Upper lobe of right lung (tissue), 1 donor: Measurements from ENCODE around the gene CC2D1A. TPM values are rescaled to one million over a fixed set of nuclear protein-coding genes. Genes with fewer than 3 reads are reported as not detected.
A peak's percentile ranks its signal among the peaks of the same experiment; 100 is the strongest.
"Not testable (repeated sequence)": the region's sequence is repeated elsewhere in the genome, so short reads cannot be mapped to it uniquely, and the experiment has no call there.

ENCODE experiments used
- ATAC-seq: fragments of 200-7000 bp; cut with Tn5 transposase; one replicate; pipeline ENCODE4 v1.9.1; 2020; ENCODE audit warnings: mild to moderate bottlenecking, moderate library complexity
- DNase-seq: peaks from one replicate; pipeline ENCODE4 v3.0.0-alpha.2; 2020
- H3K27ac ChIP-seq: fragments of 200-600 bp; one replicate; pipeline ENCODE4 v1.8.0; 2022
- H3K27me3 ChIP-seq: fragments of 200-600 bp; one replicate; pipeline ENCODE4 v1.8.0; 2022; ENCODE audit warnings: mild to moderate bottlenecking
- H3K36me3 ChIP-seq: fragments of 200-600 bp; one replicate; pipeline ENCODE4 v1.8.0; 2022
- H3K4me1 ChIP-seq: fragments of 200-600 bp; one replicate; pipeline ENCODE4 v1.8.0; 2022
- H3K4me3 ChIP-seq: fragments of 200-600 bp; one replicate; pipeline ENCODE4 v1.8.0; 2022; ENCODE audit warnings: mild to moderate bottlenecking
- H3K9me3 ChIP-seq: fragments of 200-600 bp; one replicate; pipeline ENCODE4 v1.8.0; 2022
- CTCF ChIP-seq: fragments of 200-600 bp; IDR thresholded peaks from one replicate; pipeline ENCODE4 v1.8.0; 2022; ENCODE audit warnings: antibody characterized with exemption
- intact Hi-C: fragments of 100-400 bp; cut with DNase I; formaldehyde crosslinking; loops from one replicate; pipeline ENCODE4 v1.11.0; 2022
- total RNA-seq: library from RNA; stranded (reverse); fragmentation: NEBNext Ultra II Directional; extraction: Animal tissue kit (Norgen Biotek cat#: 25700); gene quantifications from one replicate; pipeline ENCODE4 v1.2.1, GENCODE V29; 2021
- donor health status: DM: no; HTN: yes; CAD: no; lungs with severe emphysema.

CC2D1A gene
- total RNA-seq, 1 donor from 2014 or later, result 28.9 TPM

GRCh38 chr19:13920524-13920923 lies 14.5 kb downstream of the CC2D1A start:
- Histone ChIP-seq H3K9me3 (no peaks in the 10 kb centered on the region), H3K4me1 (no peaks in the 10 kb centered on the region), H3K36me3 (peaks cover 69% of the 10 kb centered on the region), H3K4me3 (no peak overlapping the region), H3K27ac (no peak overlapping the region), H3K27me3 (no peaks in the 10 kb centered on the region)
- intact Hi-C loops, result no loop called here
- no peak for TF ChIP-seq CTCF
- DNase-seq (no peak), ATAC-seq (no peak)

GRCh38 chr19:13920940-13921747 lies 15.1 kb downstream of the CC2D1A start:
- Histone ChIP-seq H3K27me3 (no peaks in the 10 kb centered on the region), H3K27ac (no peak overlapping the region), H3K36me3 (peaks cover 66% of the 10 kb centered on the region), H3K4me1 (no peaks in the 10 kb centered on the region), H3K9me3 (no peaks in the 10 kb centered on the region), H3K4me3 (no peak overlapping the region)
- ATAC-seq, result peak; percentile 63
- intact Hi-C loops, result no loop called here
- no peak for DNase-seq
- no peak for TF ChIP-seq CTCF

- intact Hi-C loops, DNase-seq, H3K27me3 ChIP-seq, H3K4me3 ChIP-seq, H3K4me1 ChIP-seq, ATAC-seq, H3K27ac ChIP-seq, H3K9me3 ChIP-seq: not testable (repeated sequence)
- H3K36me3 ChIP-seq, result peaks cover 66% of the 10 kb centered on the region
Measured at GRCh38 chr19:13922118-13922517, 16.1 kb downstream of the CC2D1A start.

- Histone ChIP-seq H3K4me3 (no peak overlapping the region), H3K27ac (no peak overlapping the region), H3K27me3 (no peaks in the 10 kb centered on the region), H3K9me3 (no peaks in the 10 kb centered on the region), H3K4me1 (peaks cover 3% of the 10 kb centered on the region), H3K36me3 (peaks cover 67% of the 10 kb centered on the region)
- DNase-seq (no peak), ATAC-seq (no peak)
- intact Hi-C loops, result no loop called here
- TF ChIP-seq CTCF, result no peak
Measured at GRCh38 chr19:13923194-13923987, 17.4 kb downstream of the CC2D1A start.

GRCh38 chr19:13926010-13926409 lies 20.0 kb downstream of the CC2D1A start:
- TF ChIP-seq CTCF, result no peak
- no peaks in the 10 kb centered on the region for H3K9me3 ChIP-seq

GRCh38 chr19:13926715-13927114 lies 20.7 kb downstream of the CC2D1A start:
- no peak for TF ChIP-seq CTCF
- Histone ChIP-seq H3K27ac (peak overlapping the region; percentile 55), H3K9me3 (no peaks in the 10 kb centered on the region), H3K27me3 (no peaks in the 10 kb centered on the region), H3K36me3 (peaks cover 45% of the 10 kb centered on the region), H3K4me3 (no peak overlapping the region), H3K4me1 (peaks cover 3% of the 10 kb centered on the region)
- peak; percentile 59 for ATAC-seq
- intact Hi-C loops, result no loop called here
- DNase-seq, result no peak

More at GRCh38 chr19:13926010-13926409, 20.0 kb downstream of the CC2D1A start:
- H3K27me3 ChIP-seq, result no peaks in the 10 kb centered on the region
- DNase-seq, result no peak
- ATAC-seq, result no peak
- H3K4me3 ChIP-seq, result no peak overlapping the region
- H3K27ac ChIP-seq, result peak overlapping the region; percentile 55
- peaks cover 3% of the 10 kb centered on the region for H3K4me1 ChIP-seq
- H3K36me3 ChIP-seq, result peaks cover 52% of the 10 kb centered on the region
- intact Hi-C loops, result no loop called here
